GM12878 (cell line): ENCODE data around the gene MRPL20. TPM values are rescaled to one million over a fixed set of nuclear protein-coding genes. Genes with fewer than 3 reads are reported as not detected.
A peak's percentile ranks its signal among the peaks of the same experiment; 100 is the strongest.

Experiments used
- ASH2L ChIP-seq: fragments of 300-600, 200-600 bp; sonication (generic); IDR thresholded peaks from 2 replicates; pipeline ENCODE4 v1.6.1; 2017; ENCODE audit warnings: low read depth, mild to moderate bottlenecking, borderline replicate concordance
- ATF3 ChIP-seq: IDR thresholded peaks from 2 replicates; pipeline ENCODE4 v1.6.1; 2011; ENCODE audit warnings: low read depth, mild to moderate bottlenecking, low read length, moderate library complexity, borderline replicate concordance; ENCODE audit errors: extremely low read depth
- CHD2 ChIP-seq: IDR thresholded peaks from 2 replicates; pipeline ENCODE4 v1.6.1; 2011; ENCODE audit warnings: low read depth, low read length, improper control_type of control experiment, borderline replicate concordance
- CHD4 ChIP-seq: fragments of 200-600 bp; sonication (generic); IDR thresholded peaks from 2 replicates; pipeline ENCODE4 v1.6.1; 2016; ENCODE audit warnings: mild to moderate bottlenecking
- E2F8 ChIP-seq: fragments of 450-650 bp; IDR thresholded peaks from 2 replicates; pipeline ENCODE4 v1.6.1; 2018; ENCODE audit warnings: mild to moderate bottlenecking, low read depth, moderate library complexity; ENCODE audit not compliant: partially characterized antibody
- EGR1 ChIP-seq, 2 experiments: IDR thresholded peaks; 1 replicate in 1 of 2; 2 replicates in 1 of 2; pipeline ENCODE4 v1.6.1; 2011 to 2012; ENCODE audit warnings: low read depth in 2 of 2, low read length in 2 of 2, borderline replicate concordance in 1 of 2, mild to moderate bottlenecking in 1 of 2, moderate library complexity in 1 of 2
- GATAD2B ChIP-seq: fragments of 450-650 bp; conservative IDR thresholded peaks from 2 replicates; pipeline ENCODE4 v1.6.1; 2017; ENCODE audit warnings: low read depth, mild to moderate bottlenecking, moderate library complexity
- NR2F1 ChIP-seq: fragments of 450-650 bp; conservative IDR thresholded peaks from 2 replicates; pipeline ENCODE4 v1.6.1; 2017; ENCODE audit warnings: mild to moderate bottlenecking
- PKNOX1 ChIP-seq: fragments of 450-650 bp; IDR thresholded peaks from 2 replicates; pipeline ENCODE4 v1.6.1; 2016; ENCODE audit warnings: mild to moderate bottlenecking
- RBBP5 ChIP-seq: fragments of 200-600 bp; sonication (generic); conservative IDR thresholded peaks from 2 replicates; pipeline ENCODE4 v1.6.1; 2016
- REST ChIP-seq: IDR thresholded peaks from 2 replicates; pipeline ENCODE4 v1.6.1; 2012; ENCODE audit warnings: mild to moderate bottlenecking, low read depth, low read length
- SIN3A ChIP-seq: IDR thresholded peaks from 2 replicates; pipeline ENCODE4 v1.6.1; 2012; ENCODE audit warnings: low read depth, low read length, improper control_type of control experiment
- SMARCA5 ChIP-seq: fragments of 450-650 bp; IDR thresholded peaks from 2 replicates; pipeline ENCODE4 v1.6.1; 2017; ENCODE audit warnings: mild to moderate bottlenecking
- SREBF1 ChIP-seq: IDR thresholded peaks from 2 replicates; pipeline ENCODE4 v1.6.1; 2012; ENCODE audit warnings: mild to moderate bottlenecking, low read length
- SREBF2 ChIP-seq: IDR thresholded peaks from 2 replicates; pipeline ENCODE4 v1.6.1; 2012; ENCODE audit warnings: mild to moderate bottlenecking, low read length
- SRF ChIP-seq, 2 experiments: IDR thresholded peaks; 2 replicates each; pipeline ENCODE4 v1.6.1; 2011; ENCODE audit warnings: low read depth in 2 of 2, low read length in 2 of 2, mild to moderate bottlenecking in 1 of 2, moderate library complexity in 1 of 2
- TBL1XR1 ChIP-seq: IDR thresholded peaks from 2 replicates; pipeline ENCODE4 v1.6.1; 2012; ENCODE audit warnings: low read depth, low read length, improper control_type of control experiment
- TCF12 ChIP-seq: IDR thresholded peaks from 2 replicates; pipeline ENCODE4 v1.6.1; 2011; ENCODE audit warnings: low read depth, mild to moderate bottlenecking, low read length
- TCF3 ChIP-seq: IDR thresholded peaks from 2 replicates; pipeline ENCODE4 v1.6.1; 2012; ENCODE audit warnings: low read depth, mild to moderate bottlenecking, low read length, borderline replicate concordance; ENCODE audit not compliant: insufficient read depth
- polyA plus RNA-seq, 11 experiments: library from polyadenylated mRNA; depleted of rRNA in 4 of 11; unstranded in 6 of 11; stranded (reverse) in 5 of 11; fragments of >200 nt; fragmentation: Nextera tagmentation in 4 of 11; fragmentation: Illumina TruSeq in 1 of 11; extraction: Ambion mirVana in 4 of 11; extraction: Trizol in 1 of 11; gene quantifications; 1 replicate in 1 of 11; 2 replicates in 10 of 11; pipeline versions ENCODE4 v1.2.1 to v1.2.3, GENCODE V29; 2011 to 2016; ENCODE audit warnings: inconsistent platforms in 2 of 11, missing spikeins in 2 of 11, low read depth in 1 of 11
- total RNA-seq, 4 experiments: library from RNA; depleted of rRNA in 3 of 4; stranded (reverse); fragments of >200 nt in 3 of 4; fragmentation: Illumina TruSeq in 1 of 4; extraction: Trizol in 1 of 4; gene quantifications; 2 replicates each; pipeline versions ENCODE4 v1.2.1 to v1.2.3, GENCODE V29; 2013 to 2021

Gene MRPL20
- total and polyA plus RNA-seq, 10 of the 15 experiments (the other 5 are each of a cell fraction or from before 2014, with no cell fraction given), result 129 to 525 (median 255) TPM

GRCh38 chr1:1406821-1407635 lies at the start of gene MRPL20 (continued):
- TF ChIP-seq PKNOX1, result peak; percentile 75
- peak in 1 of 2 experiments; percentile 53; a peak in 1 of 4 replicates for TF ChIP-seq SRF (IDR thresholded peaks at IDR 0.05; ENCODE audit: low read depth in 2 of 2, low read length in 2 of 2)
- 0 out of 2 replicates have a peak, but pooled peaks have one; percentile 44 for TF ChIP-seq SMARCA5
- TF ChIP-seq E2F8, result peak; percentile 43
- TF ChIP-seq TCF12, result peak; percentile 55
- TF ChIP-seq ASH2L, result 0 out of 2 replicates have a peak, but pooled peaks have one; percentile 49
- TF ChIP-seq CHD4, result no peak
- TF ChIP-seq SREBF1, result peak; percentile 92
- TF ChIP-seq CHD2, result peak; percentile 90
- peak; percentile 35 to 71; a peak in 2 of 3 replicates for TF ChIP-seq EGR1 (IDR thresholded peaks at IDR 0.05; ENCODE audit: borderline replicate concordance in 1 of 2, low read depth in 2 of 2, low read length in 2 of 2)
- TF ChIP-seq REST, result 0 out of 2 replicates have a peak, but pooled peaks have one; percentile 3
- peak; percentile 76 for TF ChIP-seq GATAD2B
- peak; percentile 99 for TF ChIP-seq TBL1XR1
- TF ChIP-seq SIN3A, result peak; percentile 70
- peak; percentile 75 for TF ChIP-seq SREBF2
- no peak for TF ChIP-seq RBBP5
- TF ChIP-seq TCF3, result 0 out of 2 replicates have a peak, but pooled peaks have one; percentile 11
- TF ChIP-seq NR2F1, result peak; percentile 90
- peak; percentile 25; the same call in 1 of the 2 replicates for TF ChIP-seq ATF3
